GM18505 (cell line): ENCODE measurements around the gene PDIA5.

Source experiments
- ATAC-seq: cut with Tn5 transposase; IDR thresholded peaks from one replicate; pipeline ENCODE4 v1.9.1; 2021; ENCODE audit not compliant: unreplicated experiment
- POLR2A ChIP-seq: IDR thresholded peaks from 4 replicates; pipeline ENCODE4 v1.6.1; 2011; ENCODE audit warnings: borderline replicate concordance; ENCODE audit not compliant: insufficient read depth, insufficient read length; ENCODE audit errors: extremely low read depth

PDIA5 gene

DNA sequence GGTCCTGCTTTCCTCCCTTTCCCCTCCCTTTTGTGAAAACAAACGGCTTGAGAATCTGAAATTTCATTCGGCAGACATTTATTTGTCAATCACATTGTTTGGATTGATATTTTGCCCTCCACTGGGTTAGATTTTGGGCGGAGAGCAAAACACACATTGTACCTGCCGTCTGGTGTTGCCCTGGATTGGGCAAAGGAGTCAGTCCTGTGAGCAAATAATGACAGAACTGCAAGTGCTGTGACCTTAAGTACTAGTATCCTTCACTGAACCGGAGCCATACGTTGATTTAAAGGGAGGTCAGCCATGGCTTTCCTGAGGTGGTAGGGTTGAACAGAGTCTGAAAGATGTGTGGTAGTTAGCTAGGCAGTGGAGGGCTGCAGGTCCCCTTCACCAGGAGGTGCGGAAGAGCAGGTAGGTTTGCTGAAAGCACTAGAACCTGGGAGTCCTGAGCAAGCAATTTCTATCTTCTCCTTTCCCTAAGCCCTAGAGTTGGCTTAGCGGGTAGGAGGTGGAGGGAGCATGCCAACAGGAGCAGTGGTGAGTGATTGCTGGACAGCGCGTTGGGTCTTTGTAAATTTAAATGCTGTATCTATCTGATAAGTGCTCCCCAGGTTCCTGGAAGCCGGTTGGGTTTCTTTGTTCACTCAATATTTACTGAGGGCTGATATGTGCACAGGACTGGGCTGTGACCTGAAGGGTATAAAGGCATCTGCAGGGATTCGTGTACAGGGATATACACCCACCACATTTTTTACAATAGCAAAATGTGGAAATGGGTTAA is 2.0 kb downstream of the PDIA5 start:
- no peak for TF ChIP-seq POLR2A
- ATAC-seq, result no peak

DNA sequence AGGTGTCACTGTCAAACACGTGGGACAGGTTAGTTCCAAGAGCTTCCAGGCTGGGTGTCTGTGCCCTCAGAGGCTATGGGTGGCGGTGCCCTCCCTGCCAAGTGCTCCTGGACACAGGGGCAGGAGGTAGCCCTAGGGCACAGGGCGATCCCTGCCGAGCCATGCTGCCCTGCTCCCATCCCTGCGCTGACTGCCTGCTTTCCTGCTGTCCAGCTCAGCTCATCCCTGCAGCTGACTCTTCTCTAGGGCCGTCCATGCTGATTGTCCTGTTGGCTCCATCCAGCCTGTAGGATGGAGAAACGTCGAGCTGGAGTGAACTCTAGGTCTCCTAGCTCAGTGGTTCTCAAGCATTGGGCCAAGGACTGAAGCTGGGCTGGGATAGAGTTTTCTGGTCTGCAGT is 3.7 kb downstream of the PDIA5 start:
- ATAC-seq, result no peak
- TF ChIP-seq POLR2A, result no peak

DNA sequence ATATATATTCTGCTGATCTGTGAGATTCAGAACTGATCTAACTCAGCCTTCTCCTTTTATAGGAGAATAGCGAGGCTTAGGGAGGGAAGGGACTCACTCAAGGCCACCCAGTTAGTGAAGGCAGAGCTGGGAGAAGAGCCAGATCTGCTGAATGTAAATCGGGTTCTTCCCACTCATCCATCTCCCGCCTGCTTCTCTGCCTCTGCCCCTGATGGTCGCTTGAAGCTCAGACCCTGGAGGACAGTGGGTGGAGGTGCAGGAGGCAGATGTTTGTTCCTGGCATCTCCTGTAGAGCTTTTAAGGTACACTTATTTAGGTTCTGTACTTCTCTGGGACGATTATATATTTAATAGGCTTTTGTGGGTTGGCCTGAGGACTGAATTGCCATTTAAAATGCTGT is 4.3 kb downstream of the PDIA5 start:
- ATAC-seq, result no peak

DNA sequence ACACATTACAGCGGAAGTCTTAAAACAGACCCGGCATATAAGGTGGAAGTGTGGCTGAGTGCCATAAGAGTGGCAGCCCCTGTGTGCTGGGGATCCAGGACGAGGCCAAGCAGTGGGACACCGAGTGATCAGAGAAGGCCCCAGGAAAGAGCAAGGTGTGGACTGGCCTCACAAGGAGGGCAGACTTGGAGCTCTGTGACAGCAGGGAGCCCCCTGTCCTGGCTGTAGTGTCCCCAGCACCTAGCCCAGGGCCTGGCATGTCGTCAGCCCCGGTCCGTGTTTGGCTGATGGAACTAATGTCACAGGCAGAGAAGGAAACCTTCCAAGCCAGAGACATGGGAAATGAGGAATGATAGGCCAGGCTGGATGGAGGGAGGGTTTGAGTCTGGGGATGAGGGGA is 4.8 kb downstream of the PDIA5 start:
- no peak for ATAC-seq
- no peak for TF ChIP-seq POLR2A

More for the DNA sequence above, 4.3 kb downstream of the PDIA5 start:
- TF ChIP-seq POLR2A, result no peak

GRCh38 chr3:123072152-123072551 is 5.3 kb downstream of the PDIA5 start:
- ATAC-seq, result no peak
- no peak for TF ChIP-seq POLR2A

GRCh38 chr3:123072564-123072963 is 5.7 kb downstream of the PDIA5 start:
- no peak for ATAC-seq
- TF ChIP-seq POLR2A, result no peak

DNA sequence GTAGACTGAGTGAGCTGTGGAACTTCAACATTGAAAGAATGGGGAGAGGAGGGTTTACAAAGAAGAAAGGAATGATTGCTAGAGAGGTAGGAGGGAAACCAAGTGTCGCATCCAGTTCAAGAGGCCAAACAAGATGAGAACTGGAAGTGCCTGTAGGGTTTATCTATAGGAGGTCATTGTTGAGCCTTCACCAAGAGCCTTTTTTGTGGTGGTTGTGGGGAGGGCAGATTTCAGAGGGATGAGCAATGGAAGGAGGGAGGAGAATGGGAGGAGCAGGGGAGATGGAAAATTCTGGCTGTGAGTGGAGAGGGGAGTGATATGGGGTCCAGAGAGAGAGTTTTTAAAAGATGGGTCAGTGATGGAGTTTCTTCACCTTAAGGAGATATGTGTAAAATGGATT is 8.5 kb downstream of the PDIA5 start:
- no peak for ATAC-seq
- no peak for TF ChIP-seq POLR2A

DNA sequence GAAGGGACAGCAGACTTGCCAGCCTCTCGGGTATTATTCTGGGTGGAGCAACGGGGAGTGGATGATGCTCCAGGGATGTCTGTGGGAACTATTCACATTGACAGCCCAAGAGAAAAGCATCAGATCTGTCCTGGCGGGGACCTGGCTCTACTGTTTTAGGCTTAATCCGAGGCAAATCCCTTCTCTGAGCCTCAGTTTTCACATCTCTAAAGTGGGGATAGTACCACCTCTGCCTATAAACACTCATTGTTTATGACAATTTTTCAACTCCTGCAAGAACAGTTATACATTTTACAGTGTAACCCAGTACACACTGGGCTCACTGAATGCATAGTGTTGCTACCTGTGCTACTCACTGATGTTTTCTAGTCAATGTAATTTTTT is 9.3 kb downstream of the PDIA5 start:
- ATAC-seq, result no peak
- TF ChIP-seq POLR2A, result no peak

DNA sequence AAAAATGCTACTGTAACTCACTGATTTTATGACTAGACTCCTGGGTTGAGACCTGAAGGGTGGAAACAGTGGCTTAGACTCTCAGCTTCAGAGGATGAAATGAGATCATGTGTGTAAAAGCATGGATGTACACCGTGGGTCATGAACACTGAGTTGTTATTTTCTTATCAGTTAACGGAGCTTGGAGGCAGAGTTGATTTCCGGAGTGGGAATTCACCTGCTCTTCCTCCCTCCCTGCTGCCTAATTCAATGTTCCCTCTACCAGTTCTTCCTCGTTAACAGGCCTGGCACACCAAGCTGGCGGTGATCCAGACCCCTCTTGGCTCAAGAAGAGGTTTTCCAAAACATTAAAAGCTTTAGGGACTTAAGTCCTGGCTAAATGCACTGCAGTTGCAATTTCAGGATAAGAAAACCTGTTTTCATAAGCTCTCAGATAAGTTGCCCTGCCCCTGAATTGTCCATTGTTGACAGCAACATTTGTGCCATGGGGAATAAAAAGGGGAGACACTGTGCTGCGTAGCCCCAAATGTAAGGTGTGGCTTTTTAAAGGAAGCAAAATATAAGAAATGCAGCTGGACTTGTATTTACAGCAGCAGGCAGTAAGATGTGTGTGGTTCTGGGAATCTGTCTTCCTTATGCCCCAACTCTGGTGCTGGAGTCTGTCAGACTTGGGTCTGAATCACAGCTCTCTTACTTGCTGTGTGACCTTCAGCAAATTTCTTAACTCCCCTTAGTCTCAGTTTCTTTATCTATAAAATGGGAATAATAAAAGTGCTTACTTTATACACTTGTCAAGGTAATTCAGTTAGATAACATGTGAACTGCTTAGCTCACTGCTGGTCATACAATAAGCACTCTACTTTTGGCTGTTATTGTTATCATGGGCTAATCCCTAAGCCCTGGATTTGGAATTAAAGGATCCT is 9.9 kb downstream of the PDIA5 start:
- no peak for TF ChIP-seq POLR2A
- no peak for ATAC-seq

DNA sequence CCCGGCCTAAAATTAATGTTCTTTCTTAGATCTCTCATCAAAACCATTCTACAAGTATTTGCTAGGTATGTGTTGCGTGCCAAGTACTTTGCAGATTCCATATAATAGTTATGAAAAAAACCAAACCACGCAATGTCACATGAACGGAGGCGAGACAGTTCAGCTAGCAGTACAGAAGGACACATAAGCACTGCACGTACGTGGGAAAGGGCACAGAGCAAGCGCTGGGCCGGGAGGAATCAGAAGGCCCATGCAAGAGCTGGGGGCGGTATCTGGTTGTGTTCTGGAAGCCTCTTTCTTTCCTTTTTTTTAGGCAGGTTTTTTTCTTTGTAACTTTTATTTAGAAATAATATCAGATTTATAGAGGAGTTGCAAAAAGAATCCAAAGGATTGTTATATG is 11.3 kb downstream of the PDIA5 start:
- no peak for TF ChIP-seq POLR2A
- ATAC-seq, result no peak

GRCh38 chr3:123080864-123081562 is 14.2 kb downstream of the PDIA5 start:
- TF ChIP-seq POLR2A, result no peak
- no peak for ATAC-seq

DNA sequence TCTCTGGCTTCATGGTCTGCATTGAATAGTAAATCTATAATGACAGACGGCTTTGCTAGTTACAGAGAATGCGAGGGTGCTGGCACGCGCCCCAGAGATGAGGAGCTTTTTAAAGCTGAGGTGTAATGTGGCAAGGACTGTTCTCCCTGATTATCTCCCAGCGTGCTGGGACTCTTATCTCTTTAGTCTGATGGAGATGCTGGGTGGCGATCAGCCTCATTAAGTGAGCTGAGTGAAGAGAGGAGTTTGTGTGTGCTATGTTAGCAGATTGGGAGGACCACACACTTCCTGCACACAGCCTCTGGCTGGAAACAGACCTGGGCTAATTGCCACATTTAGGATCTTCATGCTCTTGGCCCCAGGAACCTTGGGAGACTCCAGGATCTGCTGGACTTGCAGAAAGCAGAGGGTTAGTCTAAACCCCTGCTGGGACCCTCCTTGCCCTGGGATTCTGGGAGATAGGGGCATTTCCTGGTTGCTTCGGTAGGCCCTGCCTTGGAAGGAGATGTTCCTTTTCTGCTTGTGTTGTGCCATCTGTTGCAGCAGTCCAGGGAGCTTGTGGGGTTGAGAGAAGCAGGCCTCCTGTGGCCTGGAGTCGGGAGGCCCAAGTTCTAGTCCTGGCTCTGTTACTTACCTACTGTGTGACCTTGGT is 15.0 kb downstream of the PDIA5 start:
- TF ChIP-seq POLR2A, result no peak
- no peak for ATAC-seq
